SK-N-SH (cell line): ENCODE data around the gene ISY1. TPM values are rescaled to one million over a fixed set of nuclear protein-coding genes. Genes with fewer than 3 reads are reported as not detected.

Experiments
- CTCF ChIA-PET: fragments of 300-600, 350-600 bp; formaldehyde crosslinking; extraction: SDS; loops from one replicate; lab custom pipeline; 2021; lab: Yijun Ruan, JAX
- POLR2A ChIA-PET: fragments of 350-600 bp; sonication (Branson Sonifier 250); formaldehyde crosslinking; extraction: SDS; loops from one replicate; lab custom pipeline; 2020; ENCODE audit warnings: antibody characterized with exemption, inconsistent platforms; lab: Yijun Ruan, JAX
- DNase-seq: peaks from one replicate; pipeline ENCODE4 v3.0.0; 2012
- H2AFZ ChIP-seq: fragments of 200-600 bp; sonication (generic); 2 replicates; pipeline ENCODE4 v1.8.1; 2016; ENCODE audit warnings: antibody characterized with exemption, mild to moderate bottlenecking, low read depth
- H3F3A ChIP-seq: fragments of 200-600 bp; sonication (generic); replicated peaks from 2 replicates; pipeline ENCODE3; 2016; ENCODE audit warnings: antibody characterized with exemption, mild to moderate bottlenecking; ENCODE audit not compliant: insufficient read depth
- H3K27ac ChIP-seq, 2 experiments: fragments of 200-500 bp in 1 of 2; fragments of 200-600 bp in 1 of 2; sonication (Bioruptor generic) in 1 of 2; sonication (generic), shearing (Covaris generic) in 1 of 2; 2 replicates each; pipeline versions ENCODE4 v1.5.1 to v1.6.1; 2014 to 2016; ENCODE audit warnings: low read depth in 2 of 2, inconsistent platforms in 1 of 2, low read length in 1 of 2, mild to moderate bottlenecking in 1 of 2, mixed read lengths in 1 of 2
- H3K27me3 ChIP-seq: fragments of 200-600 bp; sonication (generic), shearing (Covaris generic); 2 replicates; pipeline ENCODE4 v1.6.1; 2016; ENCODE audit warnings: mixed run types; ENCODE audit not compliant: insufficient read depth
- H3K36me3 ChIP-seq, 2 experiments: fragments of 200-500 bp in 1 of 2; fragments of 200-600 bp in 1 of 2; sonication (Bioruptor generic) in 1 of 2; sonication (generic) in 1 of 2; replicated peaks in 1 of 2; 2 replicates each; pipeline versions ENCODE3 to v1.5.1; 2014 to 2016; ENCODE audit warnings: low read length in 1 of 2, mild to moderate bottlenecking in 1 of 2; ENCODE audit not compliant: insufficient read depth in 2 of 2, control insufficient read depth in 1 of 2
- H3K4me1 ChIP-seq, 2 experiments: fragments of 200-500 bp in 1 of 2; fragments of 200-600 bp in 1 of 2; sonication (Bioruptor generic) in 1 of 2; sonication (generic), shearing (Covaris generic) in 1 of 2; 2 replicates each; pipeline versions ENCODE4 v1.5.1 to v1.6.1; 2014 to 2016; ENCODE audit warnings: low read depth in 1 of 2, low read length in 1 of 2, mixed run types in 1 of 2; ENCODE audit not compliant: insufficient read depth in 2 of 2, control insufficient read depth in 1 of 2
- H3K4me2 ChIP-seq: fragments of 200-600 bp; sonication (generic), shearing (Covaris generic); 2 replicates; pipeline ENCODE4 v1.6.1; 2017; ENCODE audit warnings: mixed run types
- H3K4me3 ChIP-seq, 2 experiments: fragments of 200-500 bp in 1 of 2; fragments of 200-600 bp in 1 of 2; sonication (Bioruptor generic) in 1 of 2; sonication (generic), shearing (Covaris generic) in 1 of 2; 2 replicates each; pipeline versions ENCODE4 v1.5.1 to v1.8.1; 2014 to 2016; ENCODE audit warnings: low read depth in 2 of 2, inconsistent platforms in 1 of 2, low read length in 1 of 2, mild to moderate bottlenecking in 1 of 2, mixed read lengths in 1 of 2, moderate library complexity in 1 of 2
- H3K79me2 ChIP-seq: fragments of 200-600 bp; sonication (generic); 2 replicates; pipeline ENCODE4 v1.8.1; 2017; ENCODE audit warnings: mild to moderate bottlenecking; ENCODE audit not compliant: insufficient read depth
- H3K9ac ChIP-seq: fragments of 200-600 bp; sonication (generic); 2 replicates; pipeline ENCODE4 v1.6.1; 2017; ENCODE audit warnings: mixed run types
- H3K9me2 ChIP-seq: fragments of 200-600 bp; sonication (generic); 2 replicates; pipeline ENCODE4 v1.6.1; 2017; ENCODE audit warnings: mixed run types
- H3K9me3 ChIP-seq: fragments of 200-600 bp; sonication (generic); 2 replicates; pipeline ENCODE4 v1.6.1; 2017; ENCODE audit warnings: mixed run types, mild to moderate bottlenecking, moderate library complexity
- H4K20me1 ChIP-seq: fragments of 200-600 bp; sonication (generic); 2 replicates; pipeline ENCODE4 v1.6.1; 2017; ENCODE audit warnings: mild to moderate bottlenecking, mixed run types; ENCODE audit not compliant: insufficient read depth
- CTCF ChIP-seq: fragments of 200-600 bp; sonication (generic); IDR thresholded peaks from 2 replicates; pipeline ENCODE4 v1.6.1; 2017; ENCODE audit warnings: antibody characterized with exemption, mild to moderate bottlenecking, moderate library complexity
- ELF1 ChIP-seq: IDR thresholded peaks from 2 replicates; pipeline ENCODE4 v1.4.0; 2012
- GATA2 ChIP-seq: sonication (generic); formaldehyde crosslinking; IDR thresholded peaks from 2 replicates; pipeline ENCODE4 v1.5.0; 2020; ENCODE audit warnings: mild to moderate bottlenecking, missing genetic modification reagents
- JUND ChIP-seq: IDR thresholded peaks from 2 replicates; pipeline ENCODE4 v1.4.0; 2012
- MAX ChIP-seq: IDR thresholded peaks from 2 replicates; pipeline ENCODE4 v1.4.0; 2012; ENCODE audit warnings: low read depth
- MEF2A ChIP-seq: IDR thresholded peaks from 2 replicates; pipeline ENCODE4 v1.4.0; 2012; ENCODE audit warnings: low read depth, borderline replicate concordance
- MXI1 ChIP-seq: IDR thresholded peaks from 2 replicates; pipeline ENCODE4 v1.6.1; 2012; ENCODE audit warnings: mild to moderate bottlenecking, low read depth, low read length, improper control_type of control experiment
- NFIC ChIP-seq: IDR thresholded peaks from 2 replicates; pipeline ENCODE4 v1.4.0; 2012; ENCODE audit warnings: borderline replicate concordance
- RCOR1 ChIP-seq: fragments of 150-350 bp; IDR thresholded peaks from 2 replicates; pipeline ENCODE4 v1.6.1; 2017; ENCODE audit warnings: antibody characterized with exemption, low read length
- RFX5 ChIP-seq: IDR thresholded peaks from 2 replicates; pipeline ENCODE4 v1.6.1; 2012; ENCODE audit warnings: mild to moderate bottlenecking, improper control_type of control experiment, low read length
- RXRA ChIP-seq: IDR thresholded peaks from 2 replicates; pipeline ENCODE4 v1.4.0; 2012; ENCODE audit warnings: low read depth, mild to moderate bottlenecking, borderline replicate concordance
- SIN3A ChIP-seq: IDR thresholded peaks from 2 replicates; pipeline ENCODE4 v1.6.1; 2012; ENCODE audit warnings: low read depth, mild to moderate bottlenecking, low read length, moderate library complexity, borderline replicate concordance
- YY1 ChIP-seq: IDR thresholded peaks from 2 replicates; pipeline ENCODE4 v1.4.0; 2012; ENCODE audit warnings: low read depth, mild to moderate bottlenecking
- ZBTB33 ChIP-seq: IDR thresholded peaks from 2 replicates; pipeline ENCODE4 v1.4.0; 2012; ENCODE audit warnings: low read depth, borderline replicate concordance
- WGBS: methylation state at CpG from one replicate; pipeline ENCODE4 v1.1.6; 2017; ENCODE audit warnings: low lambda C conversion rate; 5-methylcytosine and 5-hydroxymethylcytosine counted together
- polyA plus RNA-seq, 3 experiments: library from polyadenylated mRNA; depleted of rRNA; stranded (reverse); fragments of >200 nt; gene quantifications; 2 replicates each; pipeline ENCODE4 v1.2.3, GENCODE V29; 2012

The ISY1 gene
- polyA plus RNA-seq, 1 of the 3 experiments (the other 2 are of a cell fraction): 20.9 TPM

- H3K79me2 ChIP-seq: peaks cover 94% of the 10 kb centered on the region
- CTCF ChIA-PET: no interaction called here
These were observed 12.3 kb upstream of the ISY1 start for GRCh38 chr3:129173206-129173605.

More at GRCh38 chr3:129173206-129173605, 12.3 kb upstream of the ISY1 start:
- Histone ChIP-seq H3K9ac (no peak overlapping the region), H2AFZ (no peak overlapping the region), H3K9me2 (no peaks in the 10 kb centered on the region), H3K27ac (peak overlapping the region in 1 of 2 experiments; percentile 3; a peak in 1 of 4 replicates), H4K20me1 (peaks cover 74% of the 10 kb centered on the region), H3K9me3 (no peaks in the 10 kb centered on the region), H3K4me1 (no peaks in the 10 kb centered on the region; a peak in 1 of 4 replicates), H3K36me3 (peaks cover 55 to 60% of the 10 kb centered on the region in 2 experiments), H3K4me3 (no peak overlapping the region), H3F3A (peaks cover 30% of the 10 kb centered on the region), H3K4me2 (no peak overlapping the region), H3K27me3 (no peaks in the 10 kb centered on the region)
- WGBS: 75% methylated on average over 2 of the region's 2 CpGs
- POLR2A ChIA-PET: no interaction called here
- DNase-seq: no peak
- TF ChIP-seq MAX: no peak
- TF ChIP-seq MEF2A: no peak
- no peak for TF ChIP-seq CTCF
- TF ChIP-seq NFIC: no peak
- TF ChIP-seq RCOR1: no peak
- TF ChIP-seq MXI1: no peak
- no peak for TF ChIP-seq YY1
- TF ChIP-seq ZBTB33: no peak
- no peak for TF ChIP-seq GATA2
- TF ChIP-seq RXRA: no peak
- no peak for TF ChIP-seq RFX5
- no peak for TF ChIP-seq ELF1
- TF ChIP-seq SIN3A: no peak
- no peak for TF ChIP-seq JUND
